Mesodermal cell (in vitro differentiated cells): Measurements from ENCODE around the gene DNAH8.
A peak's percentile ranks its signal among the peaks of the same experiment; 100 is the strongest.

Experiments used
- H3K27ac ChIP-seq: 2 replicates; pipeline ENCODE4 v1.7.0; 2013; ENCODE audit warnings: mild to moderate bottlenecking, low read depth, low read length, moderate library complexity; ENCODE audit not compliant: severe bottlenecking
- H3K36me3 ChIP-seq: 2 replicates; pipeline ENCODE4 v1.7.1; 2013; ENCODE audit warnings: mild to moderate bottlenecking, low read length, moderate library complexity; ENCODE audit not compliant: control insufficient read depth, insufficient read depth
- H3K4me1 ChIP-seq: one replicate; pipeline ENCODE4 v1.7.1; 2013; ENCODE audit warnings: mild to moderate bottlenecking, low read length; ENCODE audit not compliant: insufficient read depth, control insufficient read depth, poor library complexity, severe bottlenecking
- H3K4me3 ChIP-seq: 2 replicates; pipeline ENCODE4 v1.7.0; 2013; ENCODE audit warnings: low read length, control low read depth, mild to moderate bottlenecking; ENCODE audit not compliant: insufficient read depth, poor library complexity, severe bottlenecking; ENCODE audit errors: extremely low read depth
- H3K9me3 ChIP-seq: 2 replicates; pipeline ENCODE4 v1.7.1; 2013; ENCODE audit warnings: mild to moderate bottlenecking, low read length, moderate library complexity; ENCODE audit not compliant: control insufficient read depth
- WGBS, 2 experiments: methylation state at CpG; one replicate each; pipeline ENCODE4 v1.1.5; 2013; ENCODE audit warnings: missing lambda C conversion rate in 2 of 2; ENCODE audit not compliant: insufficient coverage in 2 of 2; 5-methylcytosine and 5-hydroxymethylcytosine counted together

Gene DNAH8

GRCh38 chr6:39009476-39009875 is 294.4 kb downstream of the DNAH8 start:
- H3K36me3 ChIP-seq, result no peaks in the 10 kb centered on the region
- no peaks in the 10 kb centered on the region for H3K9me3 ChIP-seq
- no peak overlapping the region for H3K4me3 ChIP-seq
- no peaks in the 10 kb centered on the region for H3K4me1 ChIP-seq
- H3K27ac ChIP-seq, result no peak overlapping the region
- no CpG with 5 or more reads among the region's 1 CpG for WGBS, 2 experiments

GRCh38 chr6:39016839-39017546 is 301.9 kb downstream of the DNAH8 start:
- Histone ChIP-seq H3K4me3 (no peak overlapping the region), H3K4me1 (no peaks in the 10 kb centered on the region), H3K36me3 (no peaks in the 10 kb centered on the region), H3K9me3 (no peaks in the 10 kb centered on the region), H3K27ac (no peak overlapping the region)
- WGBS, 2 experiments, result 96 to 97% methylated on average over 4 to 5 of the region's 7 CpGs

- no peaks in the 10 kb centered on the region for H3K9me3 ChIP-seq
- WGBS, 2 experiments, result 63 to 69% methylated on average over 3 to 4 of the region's 4 CpGs
- H3K4me1 ChIP-seq, result no peaks in the 10 kb centered on the region
- no peaks in the 10 kb centered on the region for H3K36me3 ChIP-seq
- H3K27ac ChIP-seq, result no peak overlapping the region
- H3K4me3 ChIP-seq, result no peak overlapping the region
Observed at GRCh38 chr6:39017547-39017880, 302.4 kb downstream of the DNAH8 start.

- H3K4me3 ChIP-seq, result no peak overlapping the region
- whole genome bisulfite sequencing, 2 experiments, result 90 to 91% methylated on average over 5 of the region's 5 CpGs
- H3K27ac ChIP-seq, result no peak overlapping the region
- no peaks in the 10 kb centered on the region for H3K4me1 ChIP-seq
- H3K36me3 ChIP-seq, result no peaks in the 10 kb centered on the region
- H3K9me3 ChIP-seq, result no peaks in the 10 kb centered on the region
Observed at GRCh38 chr6:39018103-39018502, 303.0 kb downstream of the DNAH8 start.

- no peak overlapping the region for H3K4me3 ChIP-seq
- H3K4me1 ChIP-seq, result no peaks in the 10 kb centered on the region
- H3K27ac ChIP-seq, result no peak overlapping the region
- H3K9me3 ChIP-seq, result no peaks in the 10 kb centered on the region
- H3K36me3 ChIP-seq, result no peaks in the 10 kb centered on the region
- 89 to 97% methylated on average over 2 of the region's 2 CpGs for WGBS, 2 experiments
Observed at GRCh38 chr6:39020136-39020535, 305.0 kb downstream of the DNAH8 start.

- Histone ChIP-seq H3K27ac (no peak overlapping the region), H3K36me3 (no peaks in the 10 kb centered on the region), H3K4me1 (no peaks in the 10 kb centered on the region), H3K9me3 (no peaks in the 10 kb centered on the region), H3K4me3 (no peak overlapping the region)
- 44 to 58% methylated on average over 2 of the region's 2 CpGs for WGBS, 2 experiments
Observed at GRCh38 chr6:39021041-39021440, 305.9 kb downstream of the DNAH8 start.

GRCh38 chr6:39021779-39022178 is 306.7 kb downstream of the DNAH8 start:
- Histone ChIP-seq H3K4me1 (no peaks in the 10 kb centered on the region), H3K27ac (no peak overlapping the region), H3K9me3 (no peaks in the 10 kb centered on the region), H3K4me3 (no peak overlapping the region), H3K36me3 (no peaks in the 10 kb centered on the region)
- 100% methylated on average over 1 of the region's 1 CpG; no CpG with 5 or more reads in 1 of the 2 experiments for whole genome bisulfite sequencing, 2 experiments

GRCh38 chr6:39026175-39026574 is 311.1 kb downstream of the DNAH8 start:
- Histone ChIP-seq H3K4me3 (no peak overlapping the region), H3K9me3 (no peaks in the 10 kb centered on the region), H3K4me1 (no peaks in the 10 kb centered on the region), H3K36me3 (no peaks in the 10 kb centered on the region), H3K27ac (no peak overlapping the region)
- WGBS, 2 experiments, result 78 to 83% methylated on average over 1 of the region's 3 CpGs

- no peak overlapping the region for H3K27ac ChIP-seq
- 62 to 70% methylated on average over 8 to 9 of the region's 13 CpGs for WGBS, 2 experiments
Observed at GRCh38 chr6:39029156-39030011, 314.3 kb downstream of the DNAH8 start.

GRCh38 chr6:39035681-39036080 is 320.6 kb downstream of the DNAH8 start:
- Histone ChIP-seq H3K9me3 (no peaks in the 10 kb centered on the region), H3K36me3 (no peaks in the 10 kb centered on the region), H3K27ac (no peak overlapping the region), H3K4me1 (no peaks in the 10 kb centered on the region), H3K4me3 (no peak overlapping the region)
- WGBS, 2 experiments, result 65 to 83% methylated on average over 4 to 9 of the region's 9 CpGs

More at GRCh38 chr6:39029156-39030011, 314.3 kb downstream of the DNAH8 start:
- Histone ChIP-seq H3K9me3 (no peaks in the 10 kb centered on the region), H3K4me1 (no peaks in the 10 kb centered on the region), H3K4me3 (no peak overlapping the region), H3K36me3 (no peaks in the 10 kb centered on the region)

GRCh38 chr6:39037082-39037508 is 322.0 kb downstream of the DNAH8 start:
- Histone ChIP-seq H3K4me1 (no peaks in the 10 kb centered on the region), H3K4me3 (no peak overlapping the region), H3K9me3 (no peaks in the 10 kb centered on the region), H3K36me3 (no peaks in the 10 kb centered on the region), H3K27ac (peak overlapping the region; percentile 23)
- 40 to 83% methylated on average over 1 to 2 of the region's 4 CpGs for WGBS, 2 experiments
